ENCODE results near the gene GRID2IP. TPM values are rescaled to one million over a fixed set of nuclear protein-coding genes. Genes with fewer than 3 reads are reported as not detected.

GRID2IP gene
- total RNA-seq, 1 donor from 2014 or later, result 0.13 TPM

DNA sequence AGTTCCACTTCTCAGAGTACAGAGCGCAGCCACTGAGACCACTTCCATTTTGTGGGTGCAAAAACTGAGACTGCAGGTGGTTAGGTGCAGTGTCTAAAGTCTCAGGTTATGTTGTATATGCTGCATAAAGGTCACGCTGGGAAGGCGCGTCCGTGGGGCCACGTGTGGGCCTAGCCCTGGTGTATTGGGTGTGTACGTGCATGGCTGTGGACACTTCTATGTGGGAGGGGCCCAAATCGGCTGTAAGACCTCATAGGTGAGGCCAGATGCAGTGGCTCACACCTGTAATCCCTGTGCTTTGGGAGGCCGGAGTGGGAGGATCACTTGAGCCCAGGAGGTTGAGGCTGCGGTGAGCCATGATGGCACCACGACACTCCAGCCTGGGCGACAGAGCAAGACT, 37.7 kb downstream of the GRID2IP start:
- Mint-ChIP-seq H3K4me1 (ENCODE audit: unreplicated experiment) (peaks cover 4% of the 10 kb centered on the region), H3K27ac (ENCODE audit: unreplicated experiment) (no peak overlapping the region), H3K27me3 (ENCODE audit: unreplicated experiment) (no peaks in the 10 kb centered on the region), H3K36me3 (ENCODE audit: unreplicated experiment) (no peaks in the 10 kb centered on the region), H3K4me3 (ENCODE audit: unreplicated experiment) (no peak overlapping the region), H3K9me3 (ENCODE audit: unreplicated experiment) (no peaks in the 10 kb centered on the region)
- TF ChIP-seq, protein P1, sequence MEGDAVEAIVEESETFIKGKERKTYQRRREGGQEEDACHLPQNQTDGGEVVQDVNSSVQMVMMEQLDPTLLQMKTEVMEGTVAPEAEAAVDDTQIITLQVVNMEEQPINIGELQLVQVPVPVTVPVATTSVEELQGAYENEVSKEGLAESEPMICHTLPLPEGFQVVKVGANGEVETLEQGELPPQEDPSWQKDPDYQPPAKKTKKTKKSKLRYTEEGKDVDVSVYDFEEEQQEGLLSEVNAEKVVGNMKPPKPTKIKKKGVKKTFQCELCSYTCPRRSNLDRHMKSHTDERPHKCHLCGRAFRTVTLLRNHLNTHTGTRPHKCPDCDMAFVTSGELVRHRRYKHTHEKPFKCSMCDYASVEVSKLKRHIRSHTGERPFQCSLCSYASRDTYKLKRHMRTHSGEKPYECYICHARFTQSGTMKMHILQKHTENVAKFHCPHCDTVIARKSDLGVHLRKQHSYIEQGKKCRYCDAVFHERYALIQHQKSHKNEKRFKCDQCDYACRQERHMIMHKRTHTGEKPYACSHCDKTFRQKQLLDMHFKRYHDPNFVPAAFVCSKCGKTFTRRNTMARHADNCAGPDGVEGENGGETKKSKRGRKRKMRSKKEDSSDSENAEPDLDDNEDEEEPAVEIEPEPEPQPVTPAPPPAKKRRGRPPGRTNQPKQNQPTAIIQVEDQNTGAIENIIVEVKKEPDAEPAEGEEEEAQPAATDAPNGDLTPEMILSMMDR (IDR thresholded peaks at IDR 0.05), result no peak
- no peak for DNase-seq (ENCODE audit: extremely low spot score, unreplicated experiment)

DNA sequence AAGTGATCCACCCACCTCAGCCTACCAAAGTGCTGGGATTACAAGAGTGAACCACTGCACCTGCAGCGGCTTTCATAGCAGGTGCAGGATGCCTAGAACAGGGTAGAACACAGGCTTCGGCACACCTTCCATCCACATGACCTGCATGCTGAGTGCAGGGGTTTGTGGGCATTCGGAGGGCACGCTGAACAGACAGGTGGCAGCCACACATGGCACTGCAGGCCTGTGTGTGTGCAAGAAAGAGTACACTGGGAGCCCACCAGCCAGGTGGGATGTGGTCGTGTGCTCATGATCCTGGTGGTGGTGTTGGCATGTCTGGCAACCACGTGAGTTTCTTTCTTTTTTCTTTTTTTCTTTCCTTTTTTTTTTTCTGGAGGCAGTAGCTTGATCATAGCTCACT, 38.4 kb downstream of the GRID2IP start:
- H3K4me1 Mint-ChIP-seq (ENCODE audit: unreplicated experiment), result peaks cover 4% of the 10 kb centered on the region
- no peak for DNase-seq (ENCODE audit: extremely low spot score, unreplicated experiment)

DNA sequence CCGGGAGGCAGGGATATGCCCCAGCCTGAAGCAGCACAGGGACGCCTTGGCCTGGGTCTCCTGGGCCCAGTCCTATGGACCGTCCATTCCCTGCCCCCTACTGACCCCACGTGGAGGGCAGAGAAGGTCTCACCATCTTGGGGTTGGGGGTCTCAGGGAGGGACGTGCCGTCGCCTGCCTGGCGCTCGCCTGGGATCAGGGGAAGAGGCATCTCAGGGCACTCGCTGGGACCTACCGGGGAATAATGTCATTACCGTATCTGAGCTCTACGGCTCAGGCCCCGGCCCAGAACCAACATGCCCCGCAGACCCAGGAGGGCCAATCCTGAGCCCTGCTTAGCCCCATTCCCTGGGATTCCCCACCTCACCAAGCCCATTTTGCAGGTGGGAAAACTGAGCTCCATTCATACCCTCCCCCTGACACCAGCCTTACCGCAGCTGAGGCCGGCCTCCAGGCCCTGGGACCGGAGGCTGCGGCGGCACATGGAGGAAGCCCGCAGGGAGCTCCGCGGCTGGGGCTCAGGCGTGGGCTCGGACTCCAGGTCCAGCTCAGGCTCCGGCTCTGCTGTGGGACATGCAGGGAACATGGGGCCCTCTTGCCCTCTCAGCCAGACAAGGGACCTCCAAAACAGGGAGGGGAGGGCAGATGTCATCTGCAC, 40.7 kb downstream of the GRID2IP start:
- peaks cover 12% of the 10 kb centered on the region for H3K27me3 Mint-ChIP-seq (ENCODE audit: unreplicated experiment)
- H3K36me3 Mint-ChIP-seq (ENCODE audit: unreplicated experiment), result no peaks in the 10 kb centered on the region
- TF ChIP-seq, protein P1 (IDR thresholded peaks at IDR 0.05), result no peak
- no peaks in the 10 kb centered on the region for H3K9me3 Mint-ChIP-seq (ENCODE audit: unreplicated experiment)
- H3K4me3 Mint-ChIP-seq (ENCODE audit: unreplicated experiment), result no peak overlapping the region
- H3K4me1 Mint-ChIP-seq (ENCODE audit: unreplicated experiment), result no peaks in the 10 kb centered on the region
- no peak for DNase-seq (ENCODE audit: extremely low spot score, unreplicated experiment)
- no peak overlapping the region for H3K27ac Mint-ChIP-seq (ENCODE audit: unreplicated experiment)

More for the DNA sequence above, 38.4 kb downstream of the GRID2IP start:
- TF ChIP-seq, protein P1 (IDR thresholded peaks at IDR 0.05), result no peak
- H3K9me3 Mint-ChIP-seq (ENCODE audit: unreplicated experiment), result no peaks in the 10 kb centered on the region
- no peaks in the 10 kb centered on the region for H3K36me3 Mint-ChIP-seq (ENCODE audit: unreplicated experiment)
- no peak overlapping the region for H3K4me3 Mint-ChIP-seq (ENCODE audit: unreplicated experiment)
- no peak overlapping the region for H3K27ac Mint-ChIP-seq (ENCODE audit: unreplicated experiment)
- no peaks in the 10 kb centered on the region for H3K27me3 Mint-ChIP-seq (ENCODE audit: unreplicated experiment)

DNA sequence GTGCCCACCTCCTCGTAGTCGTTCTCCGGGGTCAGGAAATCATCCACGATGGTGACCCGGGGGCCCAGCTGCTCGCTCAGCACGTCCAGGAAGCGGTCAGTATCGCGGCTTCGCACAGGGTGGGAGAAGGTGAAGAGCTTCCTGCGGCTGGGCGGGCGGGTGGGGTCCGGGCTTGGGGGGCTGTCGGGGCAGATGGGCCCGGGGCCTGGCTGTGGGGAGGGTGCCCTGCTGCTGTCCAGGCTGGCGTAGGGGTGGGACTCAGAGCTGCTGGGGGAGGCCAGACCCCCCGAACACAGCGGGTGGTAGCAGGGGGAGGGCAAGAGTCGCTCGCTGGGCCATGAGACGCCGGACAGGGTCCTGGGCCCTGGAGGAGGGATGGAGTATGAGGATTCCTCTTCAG, 42.3 kb downstream of the GRID2IP start:
- Mint-ChIP-seq H3K36me3 (ENCODE audit: unreplicated experiment) (no peaks in the 10 kb centered on the region), H3K27me3 (ENCODE audit: unreplicated experiment) (peaks cover 12% of the 10 kb centered on the region), H3K27ac (ENCODE audit: unreplicated experiment) (no peak overlapping the region), H3K4me1 (ENCODE audit: unreplicated experiment) (no peaks in the 10 kb centered on the region), H3K4me3 (ENCODE audit: unreplicated experiment) (no peak overlapping the region), H3K9me3 (ENCODE audit: unreplicated experiment) (no peaks in the 10 kb centered on the region)
- no peak for DNase-seq (ENCODE audit: extremely low spot score, unreplicated experiment)
- TF ChIP-seq, protein P1 (IDR thresholded peaks at IDR 0.05), result no peak

DNA sequence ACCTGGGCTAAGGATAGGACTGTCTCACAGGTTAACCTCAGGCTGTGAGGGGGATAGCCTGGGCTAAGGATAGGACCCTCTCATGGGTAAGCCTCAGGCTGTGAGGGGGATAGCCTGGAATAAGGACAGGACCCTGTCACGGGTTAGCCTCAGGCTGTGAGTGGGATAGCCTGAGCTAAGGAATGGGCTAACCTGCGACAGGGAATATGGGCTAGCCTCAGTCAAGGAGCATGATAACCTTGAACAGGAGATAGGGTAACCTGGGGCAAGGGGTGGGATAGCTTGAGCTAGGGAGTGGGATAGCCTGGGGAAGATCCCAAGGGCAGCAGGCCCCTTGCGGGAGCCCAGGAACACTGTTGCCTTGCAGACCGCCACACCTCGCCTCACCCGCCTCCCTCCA, 42.7 kb downstream of the GRID2IP start:
- Mint-ChIP-seq H3K27ac (ENCODE audit: unreplicated experiment) (no peak overlapping the region), H3K4me1 (ENCODE audit: unreplicated experiment) (no peaks in the 10 kb centered on the region), H3K4me3 (ENCODE audit: unreplicated experiment) (no peak overlapping the region), H3K36me3 (ENCODE audit: unreplicated experiment) (no peaks in the 10 kb centered on the region), H3K27me3 (ENCODE audit: unreplicated experiment) (peaks cover 12% of the 10 kb centered on the region), H3K9me3 (ENCODE audit: unreplicated experiment) (no peaks in the 10 kb centered on the region)
- no peak for DNase-seq (ENCODE audit: extremely low spot score, unreplicated experiment)
- TF ChIP-seq, protein P1 (IDR thresholded peaks at IDR 0.05), result no peak
